Measurements from ENCODE around the gene KATNIP. TPM values are rescaled to one million over a fixed set of nuclear protein-coding genes. Genes with fewer than 3 reads are reported as not detected.
"Not testable (repeated sequence)": the region's sequence is repeated elsewhere in the genome, so short reads cannot be mapped to it uniquely, and the experiment has no call there.

The KATNIP gene
- total and polyA plus RNA-seq, 9 of the 15 experiments (the other 6 are each of a cell fraction or from before 2014, with no cell fraction given) = 1.7 to 13.2 (median 8.0) TPM

DNA sequence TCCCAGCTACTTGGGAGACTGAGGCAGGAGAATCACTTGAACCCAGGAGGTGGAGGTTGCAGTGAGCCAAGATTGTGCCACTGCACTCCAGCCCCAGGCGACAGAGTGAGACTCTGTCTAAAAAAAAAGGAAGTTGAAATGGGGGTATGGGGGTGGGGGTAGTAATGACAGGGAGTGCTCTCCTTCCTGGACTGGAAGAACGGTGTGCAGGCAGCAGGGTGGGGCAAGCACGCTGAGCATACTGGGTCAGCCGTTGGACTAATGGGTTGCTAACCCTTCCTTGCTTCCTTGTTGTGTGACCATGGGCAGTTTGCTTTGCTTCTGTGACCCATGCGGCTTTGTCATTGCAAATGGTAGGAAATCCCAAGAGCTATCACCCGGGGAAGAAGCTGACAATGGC lies 16.5 kb downstream of the KATNIP start (continued):
- TF ChIP-seq, protein P1, sequence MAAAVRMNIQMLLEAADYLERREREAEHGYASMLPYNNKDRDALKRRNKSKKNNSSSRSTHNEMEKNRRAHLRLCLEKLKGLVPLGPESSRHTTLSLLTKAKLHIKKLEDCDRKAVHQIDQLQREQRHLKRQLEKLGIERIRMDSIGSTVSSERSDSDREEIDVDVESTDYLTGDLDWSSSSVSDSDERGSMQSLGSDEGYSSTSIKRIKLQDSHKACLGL (CRISPR knock-in tag; IDR thresholded peaks at IDR 0.05; ENCODE audit: borderline replicate concordance, poor library complexity, severe bottlenecking) = no peak
- TF ChIP-seq SIN3B (IDR thresholded peaks at IDR 0.05; ENCODE audit: low read depth) (no peak), XRCC5 (IDR thresholded peaks at IDR 0.05; ENCODE audit: low read depth, low read length) (no peak), CREM (IDR thresholded peaks at IDR 0.05; ENCODE audit: low read depth) (peak; percentile 35; the same call in 1 of the 2 replicates), MAFK (IDR thresholded peaks at IDR 0.05; ENCODE audit: low read length) (no peak), ZNF76 (CRISPR knock-in tag; IDR thresholded peaks at IDR 0.05; ENCODE audit: borderline replicate concordance) (no peak), TBP (optimal IDR thresholded peaks at IDR 0.05; ENCODE audit: low read depth, low read length) (peak; percentile 10)
- TF ChIP-seq, protein P2, sequence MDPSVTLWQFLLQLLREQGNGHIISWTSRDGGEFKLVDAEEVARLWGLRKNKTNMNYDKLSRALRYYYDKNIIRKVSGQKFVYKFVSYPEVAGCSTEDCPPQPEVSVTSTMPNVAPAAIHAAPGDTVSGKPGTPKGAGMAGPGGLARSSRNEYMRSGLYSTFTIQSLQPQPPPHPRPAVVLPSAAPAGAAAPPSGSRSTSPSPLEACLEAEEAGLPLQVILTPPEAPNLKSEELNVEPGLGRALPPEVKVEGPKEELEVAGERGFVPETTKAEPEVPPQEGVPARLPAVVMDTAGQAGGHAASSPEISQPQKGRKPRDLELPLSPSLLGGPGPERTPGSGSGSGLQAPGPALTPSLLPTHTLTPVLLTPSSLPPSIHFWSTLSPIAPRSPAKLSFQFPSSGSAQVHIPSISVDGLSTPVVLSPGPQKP (CRISPR knock-in tag; IDR thresholded peaks at IDR 0.05) = no peak
- TF ChIP-seq, protein P3, sequence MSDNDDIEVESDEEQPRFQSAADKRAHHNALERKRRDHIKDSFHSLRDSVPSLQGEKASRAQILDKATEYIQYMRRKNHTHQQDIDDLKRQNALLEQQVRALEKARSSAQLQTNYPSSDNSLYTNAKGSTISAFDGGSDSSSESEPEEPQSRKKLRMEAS (CRISPR knock-in tag; IDR thresholded peaks at IDR 0.05) = peak; percentile 45; the same call in 1 of the 2 replicates

DNA sequence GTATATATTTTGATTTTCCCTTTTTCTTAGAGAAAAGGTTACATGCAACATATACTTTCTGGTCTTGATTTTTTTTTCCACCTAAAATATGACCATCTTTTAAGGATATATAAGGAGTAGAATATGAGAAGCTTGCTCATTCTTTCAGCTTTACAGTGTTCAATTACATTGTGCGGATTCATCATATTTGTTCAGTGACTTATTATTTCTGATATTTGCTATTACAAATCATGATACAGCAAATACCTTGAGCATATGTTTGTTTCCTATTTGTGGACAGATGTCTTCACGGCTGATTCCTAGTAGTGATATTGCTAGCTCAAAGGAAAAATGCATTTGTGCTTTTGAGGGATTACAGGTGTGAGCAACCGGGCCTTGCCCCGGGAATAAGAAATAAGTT lies 18.1 kb downstream of the KATNIP start:
- Histone ChIP-seq H3K27ac (ENCODE audit: extremely low read depth, low read depth, low read length) (no peak overlapping the region), H3K4me1 (replicated peaks in 1 of 2; ENCODE audit: control insufficient read depth in 2 of 2, insufficient read depth in 2 of 2, low read length in 2 of 2) (peaks cover 11 to 12% of the 10 kb centered on the region in 2 experiments), H3K9me1 (ENCODE audit: control insufficient read depth, insufficient read depth, low read length) (no peaks in the 10 kb centered on the region), H4K20me1 (replicated peaks; ENCODE audit: control insufficient read depth, insufficient read depth, low read length) (no peaks in the 10 kb centered on the region), H2AFZ (ENCODE audit: low read depth, low read length) (no peak overlapping the region), H3K27me3 (ENCODE audit: control insufficient read depth in 2 of 2, insufficient read depth in 2 of 2, low read length in 2 of 2) (no peaks in the 10 kb centered on the region), H3K36me3 (ENCODE audit: control insufficient read depth, insufficient read depth, low read length) (no peaks in the 10 kb centered on the region), H3K9ac (ENCODE audit: insufficient read depth in 1 of 2, low read depth in 2 of 2, low read length in 2 of 2) (no peak overlapping the region), H3K4me2 (ENCODE audit: insufficient read depth, low read length) (no peak overlapping the region), H3K79me2 (ENCODE audit: control insufficient read depth, insufficient read depth, low read length) (0 out of 3 replicates have a peak, but pooled peaks cover 2% of the 10 kb centered on the region), H3K4me3 (no peak overlapping the region), H3K9me3 (replicated peaks; ENCODE audit: control insufficient read depth, insufficient read depth, low read depth, low read length) (no peaks in the 10 kb centered on the region)
- DNase-seq (ENCODE audit: extremely low read depth in 1 of 4, low spot score in 3 of 4) (no peak), FAIRE-seq (no peak), ATAC-seq (no peak)
- intact Hi-C loops (cut with micrococcal nuclease) (no loop called here), in situ Hi-C loops (cut with MboI) (no loop called here)
- TF ChIP-seq ZNF695 (CRISPR knock-in tag; IDR thresholded peaks at IDR 0.05) (no peak), ZNF316 (IDR thresholded peaks at IDR 0.05) (peak; percentile 31; the same call in 1 of the 2 replicates)
- ChIA-PET POLR2A (no interaction called here), CTCF (ENCODE audit: low intra/inter-chr PET ratio) (no interaction called here)
- 92% methylated on average over 4 of the region's 4 CpGs for WGBS (ENCODE audit: insufficient coverage, low coverage, missing lambda C conversion rate)
- no TSS peak for BruUV-seq (replicated peaks)

DNA sequence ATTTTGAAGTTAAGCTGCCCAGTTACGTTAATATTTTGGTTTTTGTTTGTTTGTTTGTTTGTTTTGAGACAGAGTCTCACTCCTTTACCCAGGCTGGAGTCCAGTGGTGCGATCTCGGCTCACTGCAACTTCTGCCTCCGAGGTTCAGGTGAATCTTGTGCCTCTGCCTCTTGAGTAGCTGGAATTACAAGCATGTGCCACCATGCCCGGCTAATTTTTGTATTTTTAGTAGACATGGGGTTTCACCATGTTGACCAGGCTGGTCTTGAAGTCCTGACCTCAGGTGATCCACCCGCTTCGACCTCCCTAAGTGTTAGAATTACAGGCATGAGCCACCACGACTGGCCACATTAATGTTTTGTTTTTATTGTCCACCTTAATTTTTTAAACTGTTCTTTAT lies 21.0 kb downstream of the KATNIP start:
- DNase-seq (ENCODE audit: extremely low read depth in 1 of 4, low spot score in 3 of 4); ATAC-seq; H3K79me2 ChIP-seq (ENCODE audit: control insufficient read depth, insufficient read depth, low read length); H3K9ac ChIP-seq (ENCODE audit: insufficient read depth in 1 of 2, low read depth in 2 of 2, low read length in 2 of 2); H3K27me3 ChIP-seq (ENCODE audit: control insufficient read depth in 2 of 2, insufficient read depth in 2 of 2, low read length in 2 of 2); H3K9me1 ChIP-seq (ENCODE audit: control insufficient read depth, insufficient read depth, low read length); FAIRE-seq; CTCF ChIA-PET (ENCODE audit: low intra/inter-chr PET ratio); H3K4me3 ChIP-seq; H3K4me2 ChIP-seq (ENCODE audit: insufficient read depth, low read length); H3K9me3 ChIP-seq (replicated peaks; ENCODE audit: control insufficient read depth, insufficient read depth, low read depth, low read length); H3K36me3 ChIP-seq (ENCODE audit: control insufficient read depth, insufficient read depth, low read length); in situ Hi-C loops (cut with MboI); BruUV-seq (replicated peaks); intact Hi-C loops (cut with micrococcal nuclease); H3K27ac ChIP-seq (ENCODE audit: extremely low read depth, low read depth, low read length); H2AFZ ChIP-seq (ENCODE audit: low read depth, low read length); H4K20me1 ChIP-seq (replicated peaks; ENCODE audit: control insufficient read depth, insufficient read depth, low read length): not testable (repeated sequence)
- WGBS (ENCODE audit: insufficient coverage, low coverage, missing lambda C conversion rate) = 80% methylated on average over 8 of the region's 8 CpGs
- POLR2A ChIA-PET = interaction anchor here (1.6 kb wide), 1 partner anchor 8 kb away, joined by 5 read pairs; no protein-coding TSS in a partner anchor
- H3K4me1 ChIP-seq (replicated peaks in 1 of 2; ENCODE audit: control insufficient read depth in 2 of 2, insufficient read depth in 2 of 2, low read length in 2 of 2) = peaks cover 11% of the 10 kb centered on the region in 2 experiments

Measured in K562 (cell line).